ENCODE data around the gene TRPT1. TPM values are rescaled to one million over a fixed set of nuclear protein-coding genes. Genes with fewer than 3 reads are reported as not detected.

Gene TRPT1
- total and polyA plus RNA-seq, 2 donors, result 12.7 to 45.3 TPM

DNA sequence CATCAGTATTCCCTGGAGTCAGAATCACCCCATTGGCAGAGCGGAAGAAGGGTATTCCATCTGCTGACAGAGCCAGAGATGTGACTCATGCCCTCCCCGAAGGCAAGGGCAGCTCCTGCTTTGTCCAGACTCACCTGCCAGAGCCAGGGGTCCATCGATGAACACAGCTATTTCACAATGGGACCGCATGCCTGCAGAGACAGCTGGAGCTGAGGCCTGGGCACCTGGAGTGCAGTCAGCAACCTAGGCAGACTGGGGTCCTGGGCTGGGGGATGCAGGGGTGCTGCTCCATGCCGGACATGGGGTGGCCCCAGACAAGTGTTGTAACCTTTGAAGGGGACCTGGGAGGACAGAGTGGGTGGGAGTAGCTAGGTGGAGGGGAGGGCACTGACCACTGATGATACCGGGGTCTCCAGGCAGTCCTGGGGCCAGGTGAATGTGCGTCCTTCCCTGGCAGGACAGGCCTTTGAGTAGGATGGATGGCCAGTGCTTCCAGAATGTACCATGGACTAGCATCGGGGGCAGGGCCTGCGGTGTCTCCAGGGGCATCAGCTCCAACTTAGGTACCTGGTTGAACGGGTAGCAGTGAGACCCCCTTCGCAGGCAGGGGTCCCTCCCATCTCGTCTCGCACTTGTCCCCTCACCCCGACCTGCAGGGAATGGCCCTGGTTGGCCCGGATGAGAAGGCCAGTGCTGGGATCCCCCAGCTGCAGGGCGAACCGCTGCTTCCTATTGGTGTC is 1.7 kb downstream of the TRPT1 start:
- H3K36me3 ChIP-seq (ENCODE audit: insufficient read depth), result no peaks in the 10 kb centered on the region
- no peak overlapping the region for H3K27ac ChIP-seq (ENCODE audit: low read depth)
- WGBS, result 91% methylated on average over 17 of the region's 17 CpGs
- no peak overlapping the region for H3K4me3 ChIP-seq (ENCODE audit: low read depth, low read length)
- no peaks in the 10 kb centered on the region for H3K4me1 ChIP-seq (ENCODE audit: insufficient read depth)
- DNase-seq (ENCODE audit: extremely low spot score), result no peak

DNA sequence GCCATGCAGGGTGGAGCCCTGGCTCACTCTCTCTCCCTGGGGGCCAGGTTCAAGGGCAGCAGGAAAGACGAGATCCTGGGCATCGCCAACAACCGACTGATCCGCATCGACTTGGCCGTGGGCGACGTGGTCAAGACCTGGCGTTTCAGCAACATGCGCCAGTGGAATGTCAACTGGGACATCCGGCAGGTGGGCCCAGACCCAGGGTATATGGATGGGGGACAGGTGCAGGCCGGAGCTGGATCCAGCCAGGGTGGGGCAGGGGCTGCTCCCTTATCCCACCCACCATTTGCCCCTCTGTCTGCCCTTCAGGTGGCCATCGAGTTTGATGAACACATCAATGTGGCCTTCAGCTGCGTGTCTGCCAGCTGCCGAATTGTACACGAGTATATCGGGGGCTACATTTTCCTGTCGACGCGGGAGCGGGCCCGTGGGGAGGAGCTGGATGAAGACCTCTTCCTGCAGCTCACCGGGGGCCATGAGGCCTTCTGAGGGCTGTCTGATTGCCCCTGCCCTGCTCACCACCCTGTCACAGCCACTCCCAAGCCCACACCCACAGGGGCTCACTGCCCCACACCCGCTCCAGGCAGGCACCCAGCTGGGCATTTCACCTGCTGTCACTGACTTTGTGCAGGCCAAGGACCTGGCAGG is 2.9 kb downstream of the TRPT1 start:
- WGBS, result 79% methylated on average over 24 of the region's 24 CpGs
- Histone ChIP-seq H3K4me1 (ENCODE audit: insufficient read depth) (no peaks in the 10 kb centered on the region), H3K27ac (ENCODE audit: low read depth) (no peak overlapping the region), H3K4me3 (ENCODE audit: low read depth, low read length) (no peak overlapping the region), H3K36me3 (ENCODE audit: insufficient read depth) (no peaks in the 10 kb centered on the region)
- DNase-seq (ENCODE audit: extremely low spot score), result no peak

DNA sequence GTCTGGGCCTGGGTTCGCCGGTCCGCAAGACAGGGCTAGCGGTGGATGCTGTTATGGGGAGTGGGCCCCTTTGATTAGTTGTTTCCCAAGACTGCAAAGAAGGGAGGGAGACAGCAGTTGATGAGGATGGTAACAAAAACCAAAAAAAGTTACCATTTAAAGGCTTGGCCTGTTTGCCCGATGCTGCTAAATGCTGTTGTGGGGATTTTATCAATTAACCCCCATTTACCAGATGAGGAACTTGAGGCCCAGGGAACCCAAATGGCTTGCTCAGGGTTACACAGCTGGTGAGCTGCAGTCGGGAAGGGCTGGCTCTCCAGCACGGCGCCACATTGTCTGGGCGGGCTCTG is 3.4 kb downstream of the TRPT1 start:
- Histone ChIP-seq H3K4me3 (ENCODE audit: low read depth, low read length) (no peak overlapping the region), H3K27ac (ENCODE audit: low read depth) (no peak overlapping the region), H3K4me1 (ENCODE audit: insufficient read depth) (no peaks in the 10 kb centered on the region), H3K36me3 (ENCODE audit: insufficient read depth) (no peaks in the 10 kb centered on the region)
- WGBS, result 68% methylated on average over 9 of the region's 9 CpGs
- no peak for DNase-seq (ENCODE audit: extremely low spot score)

DNA sequence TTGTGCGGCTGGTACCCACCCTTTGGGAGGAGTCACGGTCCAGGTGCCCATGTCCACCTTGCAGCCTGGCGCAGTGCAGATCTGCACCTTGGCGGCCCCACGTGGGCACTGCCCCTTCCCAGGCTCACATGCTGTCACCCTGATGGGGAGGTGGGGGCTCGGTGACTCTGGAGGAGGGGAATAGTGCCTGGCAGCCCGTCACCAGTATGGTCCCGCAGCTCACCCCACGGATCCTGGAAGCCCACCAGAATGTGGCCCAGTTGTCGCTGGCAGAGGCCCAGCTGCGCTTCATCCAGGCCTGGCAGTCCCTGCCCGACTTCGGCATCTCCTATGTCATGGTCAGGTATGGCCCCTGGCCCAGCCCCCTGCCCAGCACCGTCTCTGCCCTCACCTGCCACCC is 5.2 kb downstream of the TRPT1 start:
- 88% methylated on average over 14 of the region's 14 CpGs for WGBS
- no peak overlapping the region for H3K27ac ChIP-seq (ENCODE audit: low read depth)
- no peak for DNase-seq (ENCODE audit: extremely low spot score)
- no peaks in the 10 kb centered on the region for H3K36me3 ChIP-seq (ENCODE audit: insufficient read depth)
- H3K4me3 ChIP-seq (ENCODE audit: low read depth, low read length), result no peak overlapping the region
- no peaks in the 10 kb centered on the region for H3K4me1 ChIP-seq (ENCODE audit: insufficient read depth)

DNA sequence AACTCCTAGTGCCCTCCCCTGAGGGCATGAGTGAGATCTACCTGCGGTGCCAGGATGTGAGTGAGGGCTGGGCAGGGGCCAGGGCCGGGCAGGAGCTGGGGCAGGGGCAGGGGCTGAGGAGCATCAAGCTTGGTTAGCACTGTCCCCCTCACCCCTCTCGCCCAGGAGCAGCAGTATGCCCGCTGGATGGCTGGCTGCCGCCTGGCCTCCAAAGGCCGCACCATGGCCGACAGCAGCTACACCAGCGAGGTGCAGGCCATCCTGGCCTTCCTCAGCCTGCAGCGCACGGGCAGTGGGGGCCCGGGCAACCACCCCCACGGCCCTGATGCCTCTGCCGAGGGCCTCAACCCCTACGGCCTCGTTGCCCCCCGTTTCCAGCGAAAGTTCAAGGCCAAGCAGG is 5.7 kb downstream of the TRPT1 start:
- no peaks in the 10 kb centered on the region for H3K4me1 ChIP-seq (ENCODE audit: insufficient read depth)
- H3K36me3 ChIP-seq (ENCODE audit: insufficient read depth), result no peaks in the 10 kb centered on the region
- no peak for DNase-seq (ENCODE audit: extremely low spot score)
- WGBS, result 94% methylated on average over 17 of the region's 17 CpGs
- no peak overlapping the region for H3K27ac ChIP-seq (ENCODE audit: low read depth)
- H3K4me3 ChIP-seq (ENCODE audit: low read depth, low read length), result no peak overlapping the region

DNA sequence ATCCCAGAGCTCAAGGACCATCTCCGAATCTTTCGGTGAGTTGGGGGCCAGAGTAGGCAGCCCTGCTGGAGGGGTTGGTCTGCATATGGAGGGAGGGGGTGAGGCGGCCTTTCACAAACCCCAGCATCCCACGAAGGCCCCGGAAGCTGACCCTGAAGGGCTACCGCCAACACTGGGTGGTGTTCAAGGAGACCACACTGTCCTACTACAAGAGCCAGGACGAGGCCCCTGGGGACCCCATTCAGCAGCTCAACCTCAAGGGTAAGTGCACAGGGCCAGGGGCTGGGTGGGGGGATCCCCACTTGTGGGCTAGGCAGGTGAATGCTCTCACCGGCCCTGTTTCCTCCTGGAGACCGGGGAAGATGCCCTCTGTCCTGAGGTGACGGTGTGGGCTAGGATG is 6.2 kb downstream of the TRPT1 start:
- no peaks in the 10 kb centered on the region for H3K36me3 ChIP-seq (ENCODE audit: insufficient read depth)
- no peaks in the 10 kb centered on the region for H3K4me1 ChIP-seq (ENCODE audit: insufficient read depth)
- H3K4me3 ChIP-seq (ENCODE audit: low read depth, low read length), result no peak overlapping the region
- H3K27ac ChIP-seq (ENCODE audit: low read depth), result no peak overlapping the region
- 92% methylated on average over 10 of the region's 10 CpGs for WGBS
- no peak for DNase-seq (ENCODE audit: extremely low spot score)

DNA sequence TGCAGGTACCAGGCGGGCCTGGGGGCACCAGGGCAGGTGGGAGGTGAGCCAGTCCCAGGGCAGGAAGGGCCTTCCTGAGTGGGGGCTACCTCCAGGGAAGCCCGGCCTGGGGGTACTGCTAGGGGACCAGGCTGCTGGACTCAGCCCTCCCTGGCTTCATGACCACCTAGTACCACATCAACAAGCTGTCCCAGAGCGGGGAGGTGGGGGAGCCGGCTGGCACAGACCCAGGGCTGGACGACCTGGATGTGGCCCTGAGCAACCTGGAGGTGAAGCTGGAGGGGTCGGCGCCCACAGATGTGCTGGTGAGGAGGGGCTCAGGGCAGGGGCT is 6.7 kb downstream of the TRPT1 start:
- no peak for DNase-seq (ENCODE audit: extremely low spot score)
- 90% methylated on average over 7 of the region's 7 CpGs for WGBS
- H3K4me3 ChIP-seq (ENCODE audit: low read depth, low read length), result no peak overlapping the region
- no peaks in the 10 kb centered on the region for H3K4me1 ChIP-seq (ENCODE audit: insufficient read depth)
- H3K27ac ChIP-seq (ENCODE audit: low read depth), result no peak overlapping the region
- no peaks in the 10 kb centered on the region for H3K36me3 ChIP-seq (ENCODE audit: insufficient read depth)

DNA sequence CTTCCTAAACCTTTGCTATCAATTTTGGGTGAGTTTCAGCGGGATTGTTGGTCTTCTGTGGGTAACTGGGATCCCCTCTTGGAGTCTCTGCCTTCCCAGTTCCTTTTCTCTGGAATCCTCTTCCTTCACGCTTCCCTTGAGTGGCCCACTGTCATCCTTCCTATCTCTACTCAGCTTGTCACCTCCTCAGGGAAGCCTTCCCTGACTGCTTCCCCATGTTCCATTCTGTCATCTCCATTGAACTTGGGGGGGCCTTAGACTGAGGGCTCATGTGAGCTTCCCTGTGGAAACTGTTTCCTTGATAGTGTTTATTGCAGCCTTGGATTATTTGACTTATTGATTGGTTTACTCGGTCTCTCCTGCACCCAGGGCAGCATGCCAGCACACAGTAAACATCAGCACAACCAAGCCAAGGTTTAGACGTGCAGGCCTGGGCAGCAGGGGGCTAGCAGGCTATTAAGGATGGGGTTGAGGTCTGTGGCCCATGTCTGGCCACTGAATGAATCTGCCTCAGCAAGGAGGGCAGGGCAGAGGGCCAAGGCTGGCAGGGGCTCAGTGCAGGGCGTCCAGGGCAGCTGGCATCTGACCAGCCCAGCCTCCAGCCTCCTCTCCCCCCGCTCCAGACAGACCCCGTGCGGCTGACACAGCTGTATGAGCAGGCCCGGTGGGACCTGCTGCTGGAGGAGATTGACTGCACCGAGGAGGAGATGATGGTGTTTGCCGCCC is 7.2 kb downstream of the TRPT1 start:
- H3K27ac ChIP-seq (ENCODE audit: low read depth), result no peak overlapping the region
- no peaks in the 10 kb centered on the region for H3K4me1 ChIP-seq (ENCODE audit: insufficient read depth)
- DNase-seq (ENCODE audit: extremely low spot score), result no peak
- 64% methylated on average over 11 of the region's 11 CpGs for WGBS
- no peak overlapping the region for H3K4me3 ChIP-seq (ENCODE audit: low read depth, low read length)
- no peaks in the 10 kb centered on the region for H3K36me3 ChIP-seq (ENCODE audit: insufficient read depth)

DNA sequence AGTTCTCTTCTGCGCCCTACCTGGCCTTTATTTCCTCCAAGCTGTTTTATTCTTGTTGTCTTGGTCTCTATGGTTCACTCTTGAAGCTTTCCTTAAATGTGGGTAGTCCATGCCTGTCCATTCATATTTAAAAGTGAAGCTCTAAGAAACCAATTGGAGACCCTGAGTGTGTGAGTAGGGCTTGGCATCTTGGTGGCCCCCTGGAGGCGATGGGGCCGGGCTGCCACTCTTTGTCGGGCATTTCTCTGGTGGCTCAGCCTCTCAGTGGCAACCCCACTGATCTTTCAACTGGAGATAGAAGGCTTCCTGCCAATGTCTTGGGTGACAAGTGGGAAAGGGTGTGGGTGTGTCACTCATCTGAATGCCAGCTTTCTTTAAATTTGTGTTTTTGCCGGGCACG is 9.1 kb downstream of the TRPT1 start:
- WGBS, result 93% methylated on average over 6 of the region's 6 CpGs
- Histone ChIP-seq H3K27ac (ENCODE audit: low read depth) (no peak overlapping the region), H3K4me1 (ENCODE audit: insufficient read depth) (no peaks in the 10 kb centered on the region), H3K36me3 (ENCODE audit: insufficient read depth) (no peaks in the 10 kb centered on the region), H3K4me3 (ENCODE audit: low read depth, low read length) (no peak overlapping the region)
- DNase-seq (ENCODE audit: extremely low spot score), result no peak

DNA sequence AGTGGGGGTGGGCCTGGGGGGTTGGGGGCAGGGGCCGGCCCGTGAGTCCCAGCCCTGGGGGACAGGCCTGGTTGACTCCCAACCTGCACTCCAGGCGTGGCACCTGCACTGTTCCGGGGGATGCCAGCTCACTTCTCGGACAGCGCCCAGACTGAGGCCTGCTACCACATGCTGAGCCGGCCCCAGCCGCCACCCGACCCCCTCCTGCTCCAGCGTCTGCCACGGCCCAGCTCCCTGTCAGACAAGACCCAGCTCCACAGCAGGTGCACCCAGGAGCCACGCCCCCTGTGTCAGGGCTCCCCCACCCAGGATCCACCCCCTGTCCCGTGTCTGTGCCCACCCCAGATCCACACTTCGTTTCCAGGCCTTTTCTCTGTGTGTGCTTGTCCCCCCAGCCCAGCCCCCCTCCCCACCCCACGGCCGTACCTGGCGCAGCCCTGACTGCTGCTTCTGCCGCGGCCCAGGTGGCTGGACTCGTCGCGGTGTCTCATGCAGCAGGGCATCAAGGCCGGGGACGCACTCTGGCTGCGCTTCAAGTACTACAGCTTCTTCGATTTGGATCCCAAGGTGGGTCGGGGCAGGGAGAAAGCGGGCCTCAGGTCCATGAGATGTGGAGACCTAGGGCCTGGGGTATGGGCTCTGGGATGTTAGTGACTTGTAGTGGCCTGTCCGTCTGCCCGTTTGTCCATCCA is 14.7 kb downstream of the TRPT1 start:
- H3K4me1 ChIP-seq (ENCODE audit: insufficient read depth), result no peaks in the 10 kb centered on the region
- H3K36me3 ChIP-seq (ENCODE audit: insufficient read depth), result no peaks in the 10 kb centered on the region
- DNase-seq (ENCODE audit: extremely low spot score), result no peak
- no peak overlapping the region for H3K27ac ChIP-seq (ENCODE audit: low read depth)
- no peak overlapping the region for H3K4me3 ChIP-seq (ENCODE audit: low read depth, low read length)
- WGBS, result 85% methylated on average over 30 of the region's 30 CpGs

DNA sequence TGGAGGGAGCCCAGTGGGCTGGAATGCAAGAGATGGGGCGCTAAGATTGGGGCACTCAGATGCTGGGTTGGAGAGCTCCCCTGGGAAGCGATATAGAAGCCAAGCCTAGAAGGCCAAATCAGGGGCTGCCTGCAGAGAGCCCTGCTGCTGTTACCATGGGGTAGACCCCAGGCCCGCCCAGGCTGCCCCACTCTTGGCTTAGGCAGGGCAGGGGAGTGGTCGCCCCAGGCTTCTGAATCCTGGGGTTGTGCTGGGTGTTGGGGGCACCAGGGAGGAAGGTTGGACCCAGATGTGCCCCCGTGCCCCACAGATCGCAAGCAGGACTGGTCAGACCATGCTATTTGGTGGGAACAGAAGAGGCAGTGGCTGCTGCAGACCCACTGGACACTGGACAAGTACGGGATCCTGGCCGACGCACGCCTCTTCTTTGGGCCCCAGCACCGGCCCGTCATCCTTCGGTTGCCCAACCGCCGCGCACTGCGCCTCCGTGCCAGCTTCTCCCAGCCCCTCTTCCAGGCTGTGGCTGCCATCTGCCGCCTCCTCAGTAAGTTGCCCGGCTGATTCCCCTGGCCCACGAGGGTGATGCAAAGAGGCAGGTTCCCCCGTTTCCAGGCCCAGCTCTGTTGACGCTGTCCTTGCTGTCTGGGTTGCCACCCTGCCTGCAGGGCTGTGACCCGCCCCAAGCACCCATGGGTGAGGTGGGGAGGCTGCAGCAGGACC is 15.5 kb downstream of the TRPT1 start:
- DNase-seq (ENCODE audit: extremely low spot score), result no peak
- no peaks in the 10 kb centered on the region for H3K4me1 ChIP-seq (ENCODE audit: insufficient read depth)
- H3K4me3 ChIP-seq (ENCODE audit: low read depth, low read length), result no peak overlapping the region
- no peak overlapping the region for H3K27ac ChIP-seq (ENCODE audit: low read depth)
- no peaks in the 10 kb centered on the region for H3K36me3 ChIP-seq (ENCODE audit: insufficient read depth)
- WGBS, result 94% methylated on average over 24 of the region's 24 CpGs

DNA sequence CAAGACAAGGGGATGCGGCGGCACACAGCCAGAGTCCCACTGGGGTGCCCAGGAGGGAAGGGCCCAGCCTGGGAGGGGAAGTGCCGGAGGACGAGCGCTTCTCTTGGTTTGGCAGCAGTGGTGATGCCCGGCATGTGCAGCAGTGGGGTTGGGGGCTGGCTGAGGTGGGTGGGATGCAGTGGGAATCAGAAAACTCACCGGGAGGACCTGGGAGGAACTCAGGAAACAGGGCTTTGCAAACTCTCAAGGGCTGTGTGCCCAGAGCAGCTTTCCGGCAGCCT is 16.5 kb downstream of the TRPT1 start:
- WGBS, result 87% methylated on average over 8 of the region's 8 CpGs
- no peak for DNase-seq (ENCODE audit: extremely low spot score)
- no peaks in the 10 kb centered on the region for H3K36me3 ChIP-seq (ENCODE audit: insufficient read depth)
- no peak overlapping the region for H3K27ac ChIP-seq (ENCODE audit: low read depth)
- no peak overlapping the region for H3K4me3 ChIP-seq (ENCODE audit: low read depth, low read length)
- H3K4me1 ChIP-seq (ENCODE audit: insufficient read depth), result no peaks in the 10 kb centered on the region

DNA sequence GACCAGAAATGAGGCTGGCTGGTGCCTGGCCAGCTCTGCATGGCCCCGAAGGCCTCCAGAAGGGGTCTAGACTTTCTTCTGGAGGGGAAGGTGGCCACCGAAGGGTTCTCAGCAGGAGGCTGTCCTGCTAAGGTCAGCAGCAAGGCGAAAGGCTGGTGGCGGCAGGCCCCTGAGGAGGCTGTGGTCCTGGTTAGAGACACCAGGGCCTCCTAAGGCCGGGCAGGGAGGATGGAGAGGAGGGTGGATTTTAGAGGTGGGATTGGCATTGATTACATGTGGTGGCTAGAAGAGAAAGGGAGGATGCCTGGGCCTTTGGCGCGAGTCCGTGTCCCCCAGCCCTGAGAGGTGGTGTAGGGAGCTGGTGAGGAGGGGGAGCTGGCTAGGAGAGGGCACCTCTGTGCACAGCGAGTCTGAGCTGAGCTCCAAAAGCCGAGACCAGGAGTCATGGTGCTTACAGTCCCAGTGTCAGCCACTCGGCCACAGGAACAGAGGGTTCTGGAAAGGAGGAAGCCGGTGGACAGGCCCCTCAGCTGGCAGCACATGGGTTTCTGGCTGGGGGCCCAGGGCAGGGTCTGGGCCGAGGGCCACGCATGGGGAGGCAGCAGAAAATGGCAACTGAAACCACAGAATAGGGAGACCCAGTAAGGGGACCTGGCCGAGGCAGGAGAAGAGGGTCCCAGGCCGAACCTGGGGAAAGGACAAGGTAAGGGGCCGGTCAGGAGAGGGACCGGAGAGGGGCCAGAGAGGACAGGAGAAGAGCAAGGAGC is 17.0 kb downstream of the TRPT1 start:
- Histone ChIP-seq H3K36me3 (ENCODE audit: insufficient read depth) (no peaks in the 10 kb centered on the region), H3K4me1 (ENCODE audit: insufficient read depth) (no peaks in the 10 kb centered on the region), H3K27ac (ENCODE audit: low read depth) (no peak overlapping the region), H3K4me3 (ENCODE audit: low read depth, low read length) (no peak overlapping the region)
- DNase-seq (ENCODE audit: extremely low spot score), result no peak
- WGBS, result 81% methylated on average over 18 of the region's 18 CpGs

Data from urinary bladder (tissue), 4 donors.